Measurements from ENCODE around the gene GBF1. TPM values are rescaled to one million over a fixed set of nuclear protein-coding genes. Genes with fewer than 3 reads are reported as not detected.

Gene GBF1
- total and polyA plus RNA-seq, 10 of the 15 experiments (the other 5 are each of a cell fraction or from before 2014, with no cell fraction given), result 0.82 to 42.0 (median 21.8) TPM

DNA sequence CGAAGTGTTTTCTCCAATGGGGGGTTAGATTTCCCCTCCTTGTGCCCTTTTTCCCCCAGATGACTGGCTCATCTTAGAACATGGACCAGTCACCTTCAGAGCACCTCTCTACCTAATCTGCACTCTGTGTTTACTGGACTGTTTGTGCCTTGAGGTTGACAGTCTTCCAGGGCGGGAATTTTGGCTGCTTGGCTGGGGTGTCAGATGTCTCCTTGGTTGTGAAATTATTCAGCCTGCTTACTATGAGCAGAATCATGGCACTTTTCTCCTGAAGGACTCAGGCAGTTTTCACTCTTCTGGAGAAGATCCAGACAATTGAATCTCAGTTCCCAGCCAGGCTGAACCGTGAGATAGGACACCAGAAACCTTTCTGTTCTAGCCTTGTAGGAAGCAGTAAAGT lies 89.9 kb downstream of the GBF1 start:
- ChIA-PET CTCF (interaction anchor here (0.6 to 2.1 kb wide), 5 partner anchors 12 to 166 kb away, joined by 3 to 13 read pairs (median 3); no protein-coding TSS in a partner anchor), POLR2A (no interaction called here), SMC1A (ENCODE audit: uncharacterized antibody, unreplicated experiment) (interaction anchor here (1.9 kb wide), 1 partner anchor 44 kb away, joined by 4 read pairs; no protein-coding TSS in a partner anchor), RAD21 (ENCODE audit: unreplicated experiment) (no interaction called here)
- Histone ChIP-seq H3K4me1 (ENCODE audit: control insufficient read depth, insufficient read depth, low read length) (no peaks in the 10 kb centered on the region; the same call in 1 of the 2 replicates), H4K20me1 (ENCODE audit: control insufficient read depth, insufficient read depth) (no peaks in the 10 kb centered on the region), H3K4me3 (no peak overlapping the region), H3K9me3 (replicated peaks; ENCODE audit: control insufficient read depth, insufficient read depth, low read length) (no peaks in the 10 kb centered on the region), H2AFZ (ENCODE audit: control insufficient read depth, low read depth, low read length) (no peak overlapping the region), H3K9ac (ENCODE audit: control insufficient read depth, insufficient read depth, low read length) (no peak overlapping the region), H3K27ac (ENCODE audit: control insufficient read depth, insufficient read depth) (no peak overlapping the region), H3K79me2 (ENCODE audit: control insufficient read depth, insufficient read depth, low read length) (no peaks in the 10 kb centered on the region), H3K36me3 (ENCODE audit: control insufficient read depth in 2 of 2, insufficient read depth in 2 of 2, low read length in 1 of 2) (peaks cover 4 to 15% of the 10 kb centered on the region in 2 experiments), H3K27me3 (replicated peaks in 1 of 2; ENCODE audit: control insufficient read depth in 2 of 2, insufficient read depth in 2 of 2, low read length in 1 of 2) (no peaks in the 10 kb centered on the region), H3K4me2 (ENCODE audit: control insufficient read depth, insufficient read depth) (no peak overlapping the region)
- FAIRE-seq (no peak), ATAC-seq (no peak), DNase-seq (ENCODE audit: low read depth, low spot score) (no peak)
- no TSS peak for BruUV-seq (replicated peaks)
- 96% methylated on average over 3 of the region's 3 CpGs for WGBS (ENCODE audit: insufficient coverage, insufficient replicate concordance, low lambda C conversion rate, missing lambda C conversion rate)
- in situ Hi-C loops (cut with MboI), result no loop called here
- intact Hi-C loops (cut with micrococcal nuclease; ENCODE audit: unreplicated experiment), result no loop called here
- TF ChIP-seq MTA2 (IDR thresholded peaks at IDR 0.05; ENCODE audit: low read depth), result no peak
- TF ChIP-seq MXI1 (IDR thresholded peaks at IDR 0.05; ENCODE audit: low read depth, low read length), result no peak
- TF ChIP-seq, protein P1, sequence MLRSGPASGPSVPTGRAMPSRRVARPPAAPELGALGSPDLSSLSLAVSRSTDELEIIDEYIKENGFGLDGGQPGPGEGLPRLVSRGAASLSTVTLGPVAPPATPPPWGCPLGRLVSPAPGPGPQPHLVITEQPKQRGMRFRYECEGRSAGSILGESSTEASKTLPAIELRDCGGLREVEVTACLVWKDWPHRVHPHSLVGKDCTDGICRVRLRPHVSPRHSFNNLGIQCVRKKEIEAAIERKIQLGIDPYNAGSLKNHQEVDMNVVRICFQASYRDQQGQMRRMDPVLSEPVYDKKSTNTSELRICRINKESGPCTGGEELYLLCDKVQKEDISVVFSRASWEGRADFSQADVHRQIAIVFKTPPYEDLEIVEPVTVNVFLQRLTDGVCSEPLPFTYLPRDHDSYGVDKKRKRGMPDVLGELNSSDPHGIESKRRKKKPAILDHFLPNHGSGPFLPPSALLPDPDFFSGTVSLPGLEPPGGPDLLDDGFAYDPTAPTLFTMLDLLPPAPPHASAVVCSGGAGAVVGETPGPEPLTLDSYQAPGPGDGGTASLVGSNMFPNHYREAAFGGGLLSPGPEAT (IDR thresholded peaks at IDR 0.05; ENCODE audit: low read depth), result no peak
- TF ChIP-seq NRF1 (conservative IDR thresholded peaks at IDR 0.05; ENCODE audit: low read depth, low read length), result no peak
- no peak for TF ChIP-seq STAT1 (conservative IDR thresholded peaks at IDR 0.05)
- TF ChIP-seq ZNF207 (IDR thresholded peaks at IDR 0.05; ENCODE audit: borderline replicate concordance), result no peak
- TF ChIP-seq ZZZ3 (IDR thresholded peaks at IDR 0.05; ENCODE audit: control insufficient read depth, insufficient read length, low read depth), result no peak
- TF ChIP-seq, protein P2, sequence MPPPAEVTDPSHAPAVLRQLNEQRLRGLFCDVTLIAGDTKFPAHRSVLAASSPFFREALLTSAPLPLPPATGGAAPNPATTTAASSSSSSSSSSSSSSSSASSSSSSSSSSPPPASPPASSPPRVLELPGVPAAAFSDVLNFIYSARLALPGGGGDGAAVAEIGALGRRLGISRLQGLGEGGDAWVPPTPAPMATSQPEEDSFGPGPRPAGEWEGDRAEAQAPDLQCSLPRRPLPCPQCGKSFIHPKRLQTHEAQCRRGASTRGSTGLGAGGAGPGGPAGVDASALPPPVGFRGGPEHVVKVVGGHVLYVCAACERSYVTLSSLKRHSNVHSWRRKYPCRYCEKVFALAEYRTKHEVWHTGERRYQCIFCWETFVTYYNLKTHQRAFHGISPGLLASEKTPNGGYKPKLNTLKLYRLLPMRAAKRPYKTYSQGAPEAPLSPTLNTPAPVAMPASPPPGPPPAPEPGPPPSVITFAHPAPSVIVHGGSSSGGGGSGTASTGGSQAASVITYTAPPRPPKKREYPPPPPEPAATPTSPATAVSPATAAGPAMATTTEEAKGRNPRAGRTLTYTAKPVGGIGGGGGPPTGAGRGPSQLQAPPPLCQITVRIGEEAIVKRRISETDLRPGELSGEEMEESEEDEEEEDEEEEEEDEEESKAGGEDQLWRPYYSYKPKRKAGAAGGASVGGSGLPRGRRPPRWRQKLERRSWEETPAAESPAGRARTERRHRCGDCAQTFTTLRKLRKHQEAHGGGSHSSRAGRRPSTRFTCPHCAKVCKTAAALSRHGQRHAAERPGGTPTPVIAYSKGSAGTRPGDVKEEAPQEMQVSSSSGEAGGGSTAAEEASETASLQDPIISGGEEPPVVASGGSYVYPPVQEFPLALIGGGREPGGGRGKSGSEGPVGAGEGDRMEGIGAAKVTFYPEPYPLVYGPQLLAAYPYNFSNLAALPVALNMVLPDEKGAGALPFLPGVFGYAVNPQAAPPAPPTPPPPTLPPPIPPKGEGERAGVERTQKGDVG (CRISPR knock-in tag; IDR thresholded peaks at IDR 0.05), result no peak
- TF ChIP-seq SUPT20H (IDR thresholded peaks at IDR 0.05; ENCODE audit: borderline replicate concordance, control insufficient read depth, low read depth, low read length), result no peak
- TF ChIP-seq, protein P3, sequence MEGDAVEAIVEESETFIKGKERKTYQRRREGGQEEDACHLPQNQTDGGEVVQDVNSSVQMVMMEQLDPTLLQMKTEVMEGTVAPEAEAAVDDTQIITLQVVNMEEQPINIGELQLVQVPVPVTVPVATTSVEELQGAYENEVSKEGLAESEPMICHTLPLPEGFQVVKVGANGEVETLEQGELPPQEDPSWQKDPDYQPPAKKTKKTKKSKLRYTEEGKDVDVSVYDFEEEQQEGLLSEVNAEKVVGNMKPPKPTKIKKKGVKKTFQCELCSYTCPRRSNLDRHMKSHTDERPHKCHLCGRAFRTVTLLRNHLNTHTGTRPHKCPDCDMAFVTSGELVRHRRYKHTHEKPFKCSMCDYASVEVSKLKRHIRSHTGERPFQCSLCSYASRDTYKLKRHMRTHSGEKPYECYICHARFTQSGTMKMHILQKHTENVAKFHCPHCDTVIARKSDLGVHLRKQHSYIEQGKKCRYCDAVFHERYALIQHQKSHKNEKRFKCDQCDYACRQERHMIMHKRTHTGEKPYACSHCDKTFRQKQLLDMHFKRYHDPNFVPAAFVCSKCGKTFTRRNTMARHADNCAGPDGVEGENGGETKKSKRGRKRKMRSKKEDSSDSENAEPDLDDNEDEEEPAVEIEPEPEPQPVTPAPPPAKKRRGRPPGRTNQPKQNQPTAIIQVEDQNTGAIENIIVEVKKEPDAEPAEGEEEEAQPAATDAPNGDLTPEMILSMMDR (IDR thresholded peaks at IDR 0.05 in 2 of 3, conservative IDR thresholded peaks at IDR 0.05 in 1 of 3; ENCODE audit: control insufficient read depth in 2 of 3, extremely low read depth in 1 of 3, insufficient read depth in 1 of 3, low read depth in 3 of 3, low read length in 3 of 3), result no peak
- TF ChIP-seq ZNF384 (IDR thresholded peaks at IDR 0.05; ENCODE audit: borderline replicate concordance, low read depth, low read length), result no peak
- TF ChIP-seq EZH2 (IDR thresholded peaks at IDR 0.05; ENCODE audit: borderline replicate concordance, control insufficient read depth, low read depth, low read length), result no peak
- no peak for TF ChIP-seq STAT3 (IDR thresholded peaks at IDR 0.05; ENCODE audit: low read depth, low read length)
- TF ChIP-seq SMAD5 (IDR thresholded peaks at IDR 0.05; ENCODE audit: low read depth), result no peak
- no peak for TF ChIP-seq NFIC (IDR thresholded peaks at IDR 0.05; ENCODE audit: low read depth, low read length)
- TF ChIP-seq, protein P4, sequence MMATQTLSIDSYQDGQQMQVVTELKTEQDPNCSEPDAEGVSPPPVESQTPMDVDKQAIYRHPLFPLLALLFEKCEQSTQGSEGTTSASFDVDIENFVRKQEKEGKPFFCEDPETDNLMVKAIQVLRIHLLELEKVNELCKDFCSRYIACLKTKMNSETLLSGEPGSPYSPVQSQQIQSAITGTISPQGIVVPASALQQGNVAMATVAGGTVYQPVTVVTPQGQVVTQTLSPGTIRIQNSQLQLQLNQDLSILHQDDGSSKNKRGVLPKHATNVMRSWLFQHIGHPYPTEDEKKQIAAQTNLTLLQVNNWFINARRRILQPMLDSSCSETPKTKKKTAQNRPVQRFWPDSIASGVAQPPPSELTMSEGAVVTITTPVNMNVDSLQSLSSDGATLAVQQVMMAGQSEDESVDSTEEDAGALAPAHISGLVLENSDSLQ (IDR thresholded peaks at IDR 0.05), result no peak
- TF ChIP-seq HCFC1 (IDR thresholded peaks at IDR 0.05; ENCODE audit: low read length), result no peak
- TF ChIP-seq BACH1 (IDR thresholded peaks at IDR 0.05; ENCODE audit: borderline replicate concordance), result no peak

Measured in GM12878 (cell line).